OCI-M2 (cell line): ENCODE data around the gene WIPI1.
"Not testable (repeated sequence)": the region's sequence is repeated elsewhere in the genome, so short reads cannot be mapped to it uniquely, and the experiment has no call there.

Experiments used
- DNase-seq: peaks from one replicate; lab custom pipeline; 2025; ENCODE audit not compliant: unreplicated experiment; lab: John Stamatoyannopoulos, UW

The WIPI1 gene

DNA sequence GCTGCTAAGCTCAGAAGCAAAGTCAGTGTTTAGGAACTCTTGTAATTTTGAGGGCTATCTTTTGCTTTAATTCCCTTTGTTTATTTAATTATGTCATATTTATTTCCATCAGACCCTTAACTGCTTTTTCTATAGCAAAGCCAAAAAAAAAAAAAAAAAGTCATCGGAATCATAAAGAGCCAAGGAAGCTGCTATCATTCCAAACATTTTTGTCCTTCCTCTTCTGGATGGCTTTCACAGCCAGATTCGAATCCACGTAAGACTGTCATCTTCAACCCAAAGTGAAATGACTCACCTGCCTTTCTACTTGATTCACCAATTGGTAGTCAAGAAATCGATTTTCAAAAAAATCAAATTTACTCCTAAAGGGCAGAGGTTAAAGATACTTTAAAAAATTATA lies 38.4 kb downstream of the WIPI1 start:
- DNase-seq, result no peak

- no peak for DNase-seq
These were observed 40.0 kb downstream of the WIPI1 start for GRCh38 chr17:68417317-68417716.

DNA sequence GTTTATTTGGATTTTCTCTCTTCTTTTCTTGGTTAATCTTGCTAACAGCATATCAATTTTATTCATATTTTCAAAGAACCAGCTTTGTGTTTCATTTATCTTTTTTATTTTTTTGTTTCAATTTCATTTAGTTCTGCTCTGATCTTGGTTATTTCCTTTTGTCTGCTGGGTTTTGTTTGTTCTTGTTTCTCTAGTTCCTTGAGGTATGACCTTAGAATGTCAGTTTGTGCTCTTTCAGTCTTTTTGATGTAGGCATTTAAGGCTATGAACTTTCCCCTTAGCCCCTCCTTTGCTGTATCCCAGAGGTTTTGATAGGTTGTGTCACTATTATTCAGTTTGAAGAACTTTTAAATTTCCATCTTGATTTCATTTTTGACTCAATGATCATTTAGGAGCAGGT lies 42.4 kb downstream of the WIPI1 start:
- DNase-seq, result not testable (repeated sequence)

DNA sequence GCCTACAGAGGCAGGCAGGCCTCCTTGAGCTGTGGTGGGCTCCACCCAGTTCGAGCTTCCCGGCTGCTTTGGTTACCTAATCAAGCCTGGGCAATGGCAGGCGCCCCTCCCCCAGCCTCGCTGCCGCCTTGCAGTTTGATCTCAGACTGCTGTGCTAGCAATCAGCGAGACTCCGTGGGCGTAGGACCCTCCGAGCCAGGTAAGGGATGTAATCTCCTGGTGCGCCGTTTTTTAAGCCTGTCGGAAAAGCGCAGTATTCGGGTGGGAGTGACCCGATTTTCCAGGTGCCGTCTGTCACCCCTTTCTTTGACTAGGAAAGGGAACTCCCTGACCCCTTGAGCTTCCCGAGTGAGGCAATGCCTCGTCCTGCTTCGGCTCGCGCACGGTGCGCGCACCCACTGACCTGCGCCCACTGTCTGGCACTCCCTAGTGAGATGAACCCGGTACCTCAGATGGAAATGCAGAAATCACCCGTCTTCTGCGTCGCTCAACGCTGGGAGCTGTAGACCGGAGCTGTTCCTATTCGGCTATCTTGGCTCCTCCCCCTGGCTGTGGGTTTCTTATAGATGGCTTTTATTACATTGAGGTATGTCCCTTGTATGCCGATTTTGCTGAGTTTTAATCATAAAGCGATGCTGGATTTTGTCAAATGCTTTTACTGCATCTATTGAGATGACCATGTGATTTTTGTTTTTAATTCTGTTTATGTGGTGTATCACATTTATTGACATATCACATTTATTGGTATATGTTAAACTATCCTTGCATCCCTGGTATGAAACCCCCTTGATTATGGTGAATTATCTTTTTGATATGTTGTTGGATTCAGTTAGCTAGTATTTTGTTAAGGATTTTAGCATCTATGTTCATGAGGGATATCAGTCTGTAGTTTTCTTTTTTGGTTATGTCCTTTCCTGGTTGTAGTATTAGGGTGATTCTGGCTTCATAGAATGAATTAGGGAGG lies 43.4 kb downstream of the WIPI1 start:
- DNase-seq, result not testable (repeated sequence)

DNA sequence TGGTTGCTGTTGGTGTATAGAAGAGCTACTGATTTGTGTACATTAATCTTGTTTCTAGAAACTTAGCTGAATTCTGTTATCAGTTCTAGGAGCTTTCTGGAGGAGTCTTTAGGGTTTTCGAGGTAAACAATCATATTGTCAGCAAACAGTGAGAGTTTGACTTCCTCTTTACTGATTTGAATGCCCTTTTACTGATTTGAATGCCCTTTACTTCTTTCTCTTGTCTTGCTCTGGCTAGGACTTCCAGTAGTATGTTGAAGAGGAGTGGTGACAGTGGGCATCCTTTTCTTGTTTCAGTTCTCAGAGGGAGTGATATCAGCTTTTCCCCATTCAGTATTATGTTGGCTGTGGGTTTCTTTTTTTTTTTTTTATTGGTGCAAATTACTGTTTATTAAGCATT lies 49.6 kb downstream of the WIPI1 start:
- not testable (repeated sequence) for DNase-seq

- DNase-seq, result not testable (repeated sequence)
These were observed 53.5 kb downstream of the WIPI1 start for GRCh38 chr17:68403837-68404236.

GRCh38 chr17:68403122-68403521 lies 54.2 kb downstream of the WIPI1 start:
- DNase-seq, result no peak

GRCh38 chr17:68401288-68401687 lies 56.0 kb downstream of the WIPI1 start:
- DNase-seq, result no peak

GRCh38 chr17:68400404-68400735 lies 56.9 kb downstream of the WIPI1 start:
- DNase-seq, result no peak

DNA sequence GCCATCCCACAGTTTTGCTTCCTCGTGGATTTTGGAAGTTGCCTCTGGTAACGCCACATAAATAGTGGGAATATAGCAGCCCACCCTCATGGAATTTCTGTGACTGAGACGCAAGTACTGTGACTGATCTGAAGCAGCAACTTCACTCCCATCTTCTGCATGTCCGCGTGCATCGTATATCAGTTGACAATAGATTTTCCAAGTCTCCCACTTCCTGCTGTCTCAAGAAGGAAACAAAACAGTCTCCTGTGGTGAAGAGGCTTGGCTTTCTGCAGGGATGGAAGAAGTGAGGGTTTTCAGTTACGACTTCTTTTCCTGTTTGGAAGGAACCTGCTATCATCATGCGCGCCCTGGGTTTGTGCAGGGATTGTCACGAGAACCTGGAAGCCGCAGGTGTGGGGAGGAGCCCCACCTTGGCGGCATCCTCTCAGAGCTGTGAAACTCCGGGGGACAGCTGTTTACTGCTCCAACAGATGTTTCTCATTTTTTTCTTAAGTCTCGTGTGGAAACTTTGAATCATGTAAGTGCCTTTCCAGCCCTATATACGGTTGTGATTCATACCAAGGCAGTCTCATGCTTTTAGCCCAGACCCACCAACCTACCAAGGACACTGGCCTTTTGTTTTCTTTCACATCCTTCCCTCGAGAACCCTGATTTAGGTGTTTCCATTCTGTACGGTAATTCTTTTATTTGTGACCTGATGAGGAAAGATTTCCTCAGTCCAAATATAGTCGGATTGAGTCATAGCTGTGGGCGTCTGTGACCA lies 57.5 kb downstream of the WIPI1 start:
- DNase-seq, result no peak

GRCh38 chr17:68398691-68399637 lies 58.3 kb downstream of the WIPI1 start:
- no peak for DNase-seq

- no peak for DNase-seq
These were observed 60.2 kb downstream of the WIPI1 start for GRCh38 chr17:68397108-68397536.

DNA sequence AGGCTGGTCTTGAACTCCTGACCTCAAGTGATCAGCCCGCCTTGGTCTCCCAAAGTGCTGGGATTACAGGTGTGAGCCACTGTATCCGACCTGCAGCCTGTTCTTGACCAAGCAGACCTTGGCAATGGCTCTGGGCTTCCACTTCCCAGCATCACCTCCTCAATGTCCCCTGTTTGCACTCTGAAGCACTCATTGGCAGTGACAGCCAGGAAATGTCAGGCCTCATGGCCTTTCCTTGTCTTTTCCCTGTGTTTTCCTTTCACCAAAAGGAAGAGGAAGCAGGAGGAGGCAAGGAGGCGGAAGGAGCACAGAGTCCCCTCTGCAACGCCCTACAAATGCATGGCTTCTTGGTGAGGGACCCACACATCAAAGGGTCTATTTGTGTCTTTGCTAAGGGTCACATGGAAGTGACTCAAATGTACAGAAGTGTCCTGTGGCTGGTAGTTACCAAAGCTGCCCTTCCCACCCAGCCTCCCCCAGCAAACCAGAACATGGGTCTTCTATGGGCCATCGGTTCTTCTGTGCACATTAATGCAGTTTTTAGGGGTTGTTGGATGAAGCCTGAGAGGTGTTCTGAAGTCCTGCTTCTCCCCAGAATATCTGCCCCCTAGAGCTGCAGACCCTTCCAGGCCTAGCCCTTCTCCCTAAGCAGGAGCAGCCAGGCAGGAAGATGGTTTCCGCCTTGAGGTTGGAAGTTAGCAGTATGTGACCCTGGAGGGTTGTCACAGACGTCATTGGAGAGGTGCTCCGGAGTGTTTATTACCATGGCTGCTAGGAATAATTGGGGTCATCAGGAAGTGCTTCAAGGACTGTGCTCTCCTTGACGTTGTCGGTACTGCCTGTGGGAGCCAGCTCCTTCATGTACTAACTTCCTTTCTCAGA lies 60.8 kb downstream of the WIPI1 start:
- DNase-seq, result no peak

- DNase-seq, result no peak
These were observed 62.5 kb downstream of the WIPI1 start for GRCh38 chr17:68394608-68395331.

DNA sequence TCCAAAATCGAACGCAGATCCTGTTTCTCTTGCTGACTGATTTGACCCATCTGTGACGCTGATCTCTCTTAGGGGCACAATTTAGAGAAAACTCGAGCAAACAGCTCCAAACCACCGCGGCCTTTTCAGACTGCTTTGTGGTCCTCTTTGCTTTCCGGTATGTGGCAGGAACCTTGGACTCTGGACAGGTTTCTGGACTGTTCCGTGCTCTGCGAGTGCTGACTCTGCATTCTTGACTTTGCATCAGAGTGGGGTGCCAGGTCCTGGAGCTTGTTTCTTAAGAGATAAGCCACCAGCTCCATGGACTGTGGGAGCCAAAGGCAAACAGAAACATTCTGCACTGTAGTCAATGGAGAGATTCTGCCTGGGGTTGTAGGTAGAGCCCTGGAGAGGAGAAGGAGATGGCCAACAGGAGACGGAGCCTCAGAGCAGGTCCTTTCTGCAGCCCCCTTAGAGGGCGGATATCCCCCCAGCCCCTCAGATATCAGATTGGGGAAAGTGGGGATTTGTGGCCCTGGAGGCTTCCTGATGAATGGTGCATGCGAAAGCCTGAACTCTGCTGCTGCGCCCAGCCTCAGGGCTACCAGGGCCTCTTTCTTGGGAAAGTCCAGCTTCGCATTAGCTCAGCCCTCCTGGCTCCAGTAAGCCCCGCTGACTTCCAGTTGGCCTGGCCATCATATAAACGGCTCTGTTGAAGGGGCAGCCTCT lies 65.6 kb downstream of the WIPI1 start:
- no peak for DNase-seq

- no peak for DNase-seq
These were observed 66.3 kb downstream of the WIPI1 start for GRCh38 chr17:68390888-68391545.

DNA sequence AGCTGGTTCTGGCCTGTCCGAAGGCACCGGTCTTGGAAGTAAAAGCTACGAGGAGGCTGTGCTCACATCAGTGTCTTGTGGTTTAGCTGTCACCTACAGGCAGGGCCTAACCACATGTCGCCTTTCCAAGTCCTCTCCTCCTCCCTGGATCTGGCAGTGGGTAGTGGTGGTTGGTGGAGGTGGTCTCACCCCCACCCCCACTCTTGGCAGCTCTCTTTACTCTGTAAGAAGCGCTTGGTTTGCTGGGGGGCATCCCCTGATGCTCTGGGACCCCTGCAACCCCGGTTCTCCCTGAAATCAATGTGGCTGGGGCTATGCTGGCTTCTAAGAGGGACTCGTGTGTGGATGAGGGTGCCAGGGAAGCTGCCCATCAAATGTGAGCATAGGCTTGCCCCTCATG lies 68.3 kb downstream of the WIPI1 start:
- DNase-seq, result no peak
